PFSK-1 (cell line): Measurements from ENCODE around the gene TRIM17.

Experiments
- POLR2AphosphoS5 ChIP-seq: IDR thresholded peaks from 2 replicates; pipeline ENCODE4 v1.6.1; 2012; ENCODE audit warnings: low read depth, mild to moderate bottlenecking, control low read depth, low read length, moderate library complexity
- SIN3A ChIP-seq: IDR thresholded peaks from 2 replicates; pipeline ENCODE4 v1.6.1; 2012; ENCODE audit warnings: mild to moderate bottlenecking, low read length, moderate library complexity, borderline replicate concordance; ENCODE audit not compliant: insufficient read depth
- TAF1 ChIP-seq: IDR thresholded peaks from 2 replicates; pipeline ENCODE4 v1.6.1; 2012; ENCODE audit warnings: low read length, control low read depth, borderline replicate concordance; ENCODE audit not compliant: insufficient read depth

GRCh38 chr1:228443395-228443794 lies 26.7 kb upstream of the TRIM17 start:
- TF ChIP-seq TAF1 (no peak), SIN3A (no peak), POLR2AphosphoS5 (no peak)
